Measurements from ENCODE around the gene NLN.

Gene NLN

DNA sequence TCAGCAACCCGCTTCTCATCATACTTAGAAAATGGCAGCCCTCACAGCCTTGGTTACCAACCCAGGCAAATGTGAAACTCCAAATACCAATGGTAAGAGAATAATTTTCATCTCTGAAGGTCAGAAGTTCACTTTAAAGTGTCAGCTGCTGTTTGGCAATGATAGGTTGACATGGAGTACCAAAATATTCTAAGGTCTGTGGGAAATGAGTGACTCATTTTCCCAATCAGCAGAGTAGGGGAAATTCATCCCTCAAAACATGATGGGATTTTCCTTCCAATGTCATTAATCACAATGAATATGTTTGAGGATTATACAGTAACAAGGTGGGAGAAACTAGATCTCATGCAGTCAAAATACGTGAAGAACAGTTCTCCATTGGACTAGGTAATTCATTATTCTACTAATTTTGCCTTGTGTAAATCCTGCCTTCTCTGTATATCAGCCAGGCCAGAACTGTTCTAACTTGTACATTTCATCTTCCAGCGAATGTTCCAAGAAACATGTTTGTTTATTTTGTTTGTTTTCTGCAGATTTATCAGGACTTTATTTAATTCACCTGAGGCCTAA lies 151.3 kb downstream of the NLN start:
- DNase-seq (ENCODE audit: low read depth), result no peak

DNA sequence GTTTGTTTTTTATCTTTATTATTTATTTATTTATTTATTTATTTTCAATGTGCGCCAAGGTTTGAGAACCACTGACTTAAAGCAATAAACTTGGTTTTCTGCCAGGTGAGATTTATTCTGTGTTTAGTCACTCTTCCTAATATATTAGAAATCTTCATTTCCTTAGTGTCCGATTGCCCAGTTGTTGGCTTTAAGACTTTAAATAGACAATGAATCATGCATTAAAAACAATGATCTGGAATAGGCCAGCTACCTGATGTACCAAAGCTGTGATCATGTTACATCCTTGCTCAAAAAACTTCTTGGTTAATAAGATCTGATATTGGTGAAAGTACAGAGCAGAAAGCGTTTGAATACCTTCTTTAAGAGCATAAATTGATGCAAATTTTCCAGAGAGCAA lies 152.2 kb downstream of the NLN start:
- DNase-seq (ENCODE audit: low read depth), result no peak

DNA sequence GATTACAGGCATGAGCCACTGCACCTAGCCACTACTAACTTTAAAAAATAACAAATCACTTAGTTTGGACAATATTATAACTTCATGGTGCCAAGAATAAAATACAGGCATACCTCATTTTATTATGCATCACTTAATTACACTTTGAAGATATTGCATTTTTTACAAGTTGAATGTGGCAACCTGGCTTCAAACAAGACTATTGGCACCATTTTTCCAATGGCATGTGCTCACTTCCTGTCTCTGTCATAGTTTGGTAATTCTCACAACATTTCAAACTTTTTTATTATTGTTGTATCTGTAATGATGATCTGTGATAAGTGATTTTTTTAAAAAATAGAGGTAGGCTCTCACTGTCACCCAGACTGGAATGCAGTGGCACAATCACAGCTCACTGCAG lies 154.5 kb downstream of the NLN start:
- DNase-seq (ENCODE audit: low read depth), result no peak

DNA sequence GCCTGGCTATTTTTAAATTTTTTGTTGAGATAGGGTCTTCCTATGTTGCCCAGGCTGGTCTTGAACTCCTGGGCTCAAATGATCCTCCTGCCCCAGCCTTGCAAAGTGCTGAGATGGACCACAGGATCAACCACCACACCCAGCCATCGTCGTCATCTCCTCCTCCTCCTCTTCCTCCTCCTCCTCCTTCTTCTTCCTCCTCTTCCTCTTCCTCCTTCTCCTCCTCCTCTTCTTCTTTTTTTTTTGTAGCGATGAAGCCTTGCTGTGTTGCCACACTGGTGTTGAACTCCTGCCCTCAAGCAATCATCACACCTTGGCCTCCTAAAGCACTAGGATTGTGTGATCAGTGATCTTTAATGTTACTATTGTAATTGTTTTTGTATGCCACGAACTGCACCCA lies 155.0 kb downstream of the NLN start:
- DNase-seq (ENCODE audit: low read depth), result no peak

Data from stimulated activated CD8-positive, alpha-beta memory T cell treated with anti-CD3 and anti-CD28 coated beads, Interleukin-12 subunit alpha, Interleukin-12 subunit beta, amount 100 ng/mL, for 1 hour (primary cell).